ENCODE data around the gene KPNA2. TPM values are rescaled to one million over a fixed set of nuclear protein-coding genes. Genes with fewer than 3 reads are reported as not detected.

The KPNA2 gene
- total and polyA plus RNA-seq, 2 of the 13 experiments (the other 11 are each of a cell fraction or from before 2014, with no cell fraction given): 111 to 305 TPM

DNA sequence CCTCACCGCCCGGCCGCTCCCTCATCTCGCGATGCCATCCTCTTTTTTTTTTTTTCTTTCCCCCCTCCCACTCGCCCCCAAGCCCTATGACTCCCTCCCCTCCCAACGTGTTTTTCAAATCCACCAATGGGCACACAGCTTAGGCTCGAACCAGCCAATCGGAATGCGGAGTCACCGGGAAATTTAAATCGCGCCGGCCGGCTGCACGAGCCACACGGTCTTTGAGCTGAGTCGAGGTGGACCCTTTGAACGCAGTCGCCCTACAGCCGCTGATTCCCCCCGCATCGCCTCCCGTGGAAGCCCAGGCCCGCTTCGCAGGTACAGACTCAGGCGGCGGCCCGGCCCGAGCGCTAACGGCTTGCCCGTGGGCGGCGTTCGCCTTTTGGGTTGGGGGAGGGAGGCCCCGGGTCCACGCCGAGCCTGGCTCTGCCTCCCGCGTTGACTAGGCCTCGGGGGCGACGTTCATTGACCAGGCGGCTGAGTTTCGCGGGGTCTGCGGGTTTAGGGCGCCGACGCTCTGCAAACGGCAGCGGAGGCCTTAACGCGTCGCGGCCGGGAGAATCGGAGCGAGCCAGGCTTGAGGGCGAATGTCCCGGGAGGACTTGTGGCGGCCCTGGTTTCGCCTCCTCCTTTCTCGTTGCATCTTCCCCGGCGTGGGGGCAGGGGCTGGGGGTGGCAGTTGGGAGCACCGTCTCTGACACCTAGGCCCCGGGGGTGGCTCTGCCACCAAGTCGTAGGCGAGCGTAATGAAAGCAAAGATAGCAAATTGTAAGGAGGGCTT is at the start of gene KPNA2 (continued):
- TF ChIP-seq ZNF646 (CRISPR knock-in tag; IDR thresholded peaks at IDR 0.05) (no peak), NR0B2 (CRISPR knock-in tag; IDR thresholded peaks at IDR 0.05) (peak; percentile 90), SOX5 (CRISPR knock-in tag; IDR thresholded peaks at IDR 0.05; ENCODE audit: borderline replicate concordance) (no peak; the same call in 1 of the 2 replicates), ZNF354B (CRISPR knock-in tag; IDR thresholded peaks at IDR 0.05) (peak; percentile 95), GMEB2 (CRISPR knock-in tag; IDR thresholded peaks at IDR 0.05; ENCODE audit: low read depth) (no peak), ZNF670 (CRISPR knock-in tag; IDR thresholded peaks at IDR 0.05; ENCODE audit: borderline replicate concordance) (peak; percentile 64; the same call in 1 of the 2 replicates), FOSL1 (CRISPR knock-in tag; IDR thresholded peaks at IDR 0.05; ENCODE audit: borderline replicate concordance) (peak; percentile 20; the same call in 1 of the 2 replicates), ZSCAN20 (CRISPR knock-in tag; IDR thresholded peaks at IDR 0.05; ENCODE audit: borderline replicate concordance) (no peak), PCBP1 (IDR thresholded peaks at IDR 0.05; ENCODE audit: borderline replicate concordance, low read depth, low read length) (0 out of 2 replicates have a peak, but pooled peaks have one; percentile 63), PAWR (CRISPR knock-in tag; IDR thresholded peaks at IDR 0.05; ENCODE audit: borderline replicate concordance) (no peak; the same call in 1 of the 2 replicates), ZNF580 (CRISPR knock-in tag; IDR thresholded peaks at IDR 0.05; ENCODE audit: borderline replicate concordance, low read depth) (peak; percentile 90; the same call in 1 of the 2 replicates), TMF1 (CRISPR knock-in tag; IDR thresholded peaks at IDR 0.05; ENCODE audit: low read depth) (peak; percentile 52; the same call in 1 of the 2 replicates), HOXA5 (CRISPR knock-in tag; IDR thresholded peaks at IDR 0.05) (peak; percentile 90), ZNF788 (CRISPR knock-in tag; IDR thresholded peaks at IDR 0.05; ENCODE audit: borderline replicate concordance) (peak; percentile 86), HOXA7 (CRISPR knock-in tag; IDR thresholded peaks at IDR 0.05) (peak; percentile 86), ZBTB49 (CRISPR knock-in tag; IDR thresholded peaks at IDR 0.05; ENCODE audit: borderline replicate concordance) (0 out of 2 replicates have a peak, but pooled peaks have one; percentile 37), ZNF432 (CRISPR knock-in tag; IDR thresholded peaks at IDR 0.05; ENCODE audit: borderline replicate concordance) (no peak)

All from HepG2 (cell line).